Stimulated activated CD4-positive, alpha-beta T cell treated with anti-CD3 and anti-CD28 coated beads, Interleukin-15, amount 100 ng/mL, for 1 hour (primary cell): ENCODE results near the gene NOL11.
"Not testable (repeated sequence)": the region's sequence is repeated elsewhere in the genome, so short reads cannot be mapped to it uniquely, and the experiment has no call there.

Experiments used
- DNase-seq, 2 donors: peaks; one replicate each; pipeline ENCODE4 v3.0.0-alpha.2; 2020; ENCODE audit warnings: low read depth in 1 of 2, low spot score in 1 of 2

The NOL11 gene

DNA sequence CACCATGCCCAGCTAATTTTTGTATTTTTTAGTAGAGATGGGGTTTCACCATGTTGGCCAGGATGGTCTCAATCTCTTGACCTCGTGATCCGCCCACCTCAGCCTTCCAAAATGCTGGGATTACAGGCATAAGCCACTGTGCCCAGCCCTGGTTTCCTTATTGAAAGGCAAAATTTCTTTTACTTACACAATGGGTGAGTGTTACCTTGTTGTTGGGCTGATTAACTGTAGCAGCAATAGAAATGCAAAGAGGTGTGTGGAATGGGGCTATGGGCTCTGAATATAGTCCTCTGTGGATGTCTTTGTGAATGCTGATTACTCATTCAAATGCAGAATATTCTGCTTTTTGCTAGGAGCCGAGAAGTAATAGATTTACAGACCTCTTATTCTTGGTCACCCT lies 34.4 kb downstream of the NOL11 start:
- not testable (repeated sequence) for DNase-seq

DNA sequence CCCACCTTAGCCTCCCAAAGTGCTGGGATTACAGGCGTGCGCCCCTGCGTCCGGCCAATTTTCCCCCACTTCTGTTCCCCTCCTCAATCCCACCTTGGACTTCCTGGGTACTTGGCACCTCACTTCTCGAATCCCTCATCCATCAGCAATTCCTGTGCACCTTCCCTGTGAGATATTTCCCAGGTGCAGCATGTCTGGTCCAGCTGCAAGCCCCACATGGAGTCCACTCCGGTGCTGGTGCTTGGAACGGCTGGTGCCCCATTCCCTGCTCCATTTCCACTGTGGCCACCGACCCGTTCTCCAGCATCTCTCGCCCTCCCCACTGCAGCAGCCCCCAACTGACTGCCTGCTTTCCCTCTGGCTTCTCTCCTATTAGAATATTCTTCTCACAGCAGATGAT lies 35.3 kb downstream of the NOL11 start:
- no peak for DNase-seq

DNA sequence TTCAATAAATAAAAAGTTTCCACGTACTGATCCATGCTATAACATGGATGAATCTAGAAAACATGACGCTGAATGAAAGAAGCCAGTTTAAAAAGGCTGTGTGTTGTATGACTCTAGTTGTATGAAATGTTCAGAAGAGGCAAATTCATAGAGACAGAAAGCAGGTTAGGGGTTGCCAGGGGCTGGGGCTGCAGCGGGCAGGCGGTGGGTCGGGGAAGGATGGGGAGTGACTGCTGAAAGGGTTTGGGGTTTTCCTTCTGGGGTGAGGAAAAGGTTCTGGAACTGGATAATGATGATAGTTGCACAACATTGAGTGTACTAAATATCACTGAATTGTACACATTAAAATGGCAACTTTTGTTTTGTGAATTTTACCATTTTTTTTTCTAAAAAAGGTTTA lies 36.3 kb downstream of the NOL11 start:
- DNase-seq: no peak

GRCh38 chr17:67754686-67755085 lies 37.0 kb downstream of the NOL11 start:
- not testable (repeated sequence) for DNase-seq

DNA sequence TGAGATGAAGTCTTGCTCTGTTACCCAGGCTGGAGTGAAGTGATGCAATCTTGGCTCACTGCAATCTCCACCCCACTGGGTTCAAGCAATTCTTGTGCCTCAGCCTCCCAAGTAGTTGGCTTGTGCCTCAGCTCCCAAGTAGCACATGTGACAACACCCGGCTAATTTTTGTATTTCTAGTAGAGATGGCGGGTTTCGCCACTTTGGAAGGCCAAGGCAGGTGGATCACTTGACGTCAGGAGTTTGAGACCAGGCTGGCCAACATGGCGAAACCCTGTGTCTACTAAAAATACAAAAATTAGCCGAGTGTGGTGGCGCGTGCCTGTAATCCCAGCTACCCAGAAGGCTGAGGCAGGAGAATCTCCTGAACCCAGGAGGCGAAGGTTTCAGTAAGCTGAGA lies 39.0 kb downstream of the NOL11 start:
- not testable (repeated sequence) for DNase-seq

GRCh38 chr17:67759355-67760171 lies 41.8 kb downstream of the NOL11 start:
- no peak for DNase-seq

DNA sequence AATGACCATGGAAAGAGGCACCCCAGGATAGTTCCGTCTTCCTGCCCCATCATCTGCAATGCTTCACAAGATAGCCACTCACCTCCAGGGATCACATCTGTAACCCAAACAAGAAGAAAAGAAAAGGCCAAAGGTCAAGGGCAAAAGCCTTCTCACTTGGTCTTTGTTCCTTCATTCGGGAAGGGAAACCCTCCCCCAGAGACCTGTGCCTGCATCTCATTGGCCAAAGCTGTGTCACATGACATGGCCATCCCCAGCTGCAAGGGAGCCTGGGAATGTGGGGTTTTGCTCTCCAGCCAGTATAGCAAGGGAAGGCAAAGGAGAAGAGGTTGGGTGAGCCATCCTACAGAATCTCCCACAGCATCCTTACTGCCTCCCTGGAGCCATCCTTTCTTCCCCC lies 47.9 kb downstream of the NOL11 start:
- DNase-seq: no peak

- DNase-seq: no peak
Observed at GRCh38 chr17:67769231-67769630, 51.5 kb downstream of the NOL11 start.

DNA sequence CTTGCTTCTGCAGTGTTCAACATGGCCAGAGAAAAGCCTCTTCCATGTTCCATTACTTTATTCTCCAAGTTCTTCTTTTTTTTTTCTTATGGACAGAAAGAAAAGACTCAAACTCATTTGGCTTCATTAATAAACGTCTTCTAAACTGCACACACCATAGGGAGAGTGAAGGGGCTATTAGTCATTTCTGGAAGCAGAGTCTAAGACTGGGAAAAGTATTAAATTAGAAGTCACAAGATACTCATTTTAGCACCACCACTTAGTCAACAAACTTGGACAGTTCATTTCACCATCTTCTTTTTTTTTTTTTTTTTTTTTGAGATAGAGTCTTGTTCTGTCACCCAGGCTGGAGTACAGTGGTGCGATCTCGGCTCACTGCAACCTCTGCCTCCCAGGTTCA lies 52.8 kb downstream of the NOL11 start:
- no peak for DNase-seq

- no peak for DNase-seq
Observed at GRCh38 chr17:67772679-67773078, 54.9 kb downstream of the NOL11 start.

DNA sequence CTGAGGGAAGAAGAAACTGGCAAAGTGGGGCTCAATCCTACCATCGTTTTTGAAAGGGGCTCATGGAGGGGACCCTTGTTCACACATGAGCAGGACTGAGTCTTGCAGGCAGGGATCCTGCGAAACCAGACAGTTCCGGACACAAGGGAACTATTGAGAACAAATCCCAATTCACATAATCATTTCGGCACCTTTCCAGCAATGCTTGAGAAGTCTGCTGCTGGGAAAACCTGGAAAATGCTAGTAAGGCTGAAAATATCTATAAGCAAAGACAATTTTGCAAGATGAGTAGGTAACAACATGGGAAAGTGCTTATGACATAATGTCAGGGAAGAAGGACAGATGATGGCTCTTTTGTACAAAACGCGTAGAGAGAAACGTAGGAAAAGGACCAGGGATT lies 55.5 kb downstream of the NOL11 start:
- no peak for DNase-seq

DNA sequence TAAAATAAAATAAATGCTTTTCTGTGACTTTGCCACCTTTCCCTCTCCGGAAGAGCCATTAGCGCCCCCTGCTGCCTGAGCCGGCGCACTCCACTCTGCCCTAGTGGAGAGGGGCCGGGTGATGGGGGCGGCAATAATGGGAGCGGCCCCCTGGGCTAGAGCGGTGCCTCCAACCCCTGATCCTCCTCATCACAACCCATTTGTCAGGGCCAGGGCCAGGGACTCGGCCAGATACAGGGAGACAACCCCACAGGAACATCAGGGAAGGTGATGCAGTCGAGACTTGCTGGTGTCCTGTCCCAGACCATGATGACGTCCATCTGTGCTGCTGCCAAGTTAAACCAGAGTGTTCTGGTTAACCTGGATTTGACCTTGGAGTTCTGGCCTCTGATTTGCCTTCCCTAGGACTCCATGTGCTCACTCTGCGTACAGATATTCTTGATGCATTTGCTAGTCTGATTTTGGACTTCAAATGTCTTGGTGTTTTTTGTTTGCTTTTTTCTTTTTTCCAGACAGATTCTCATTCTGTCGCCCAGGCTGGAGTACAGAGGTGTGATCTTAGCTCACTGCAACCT lies 61.4 kb downstream of the NOL11 start:
- peak in 1 of 2 donors; percentile 3 for DNase-seq

DNA sequence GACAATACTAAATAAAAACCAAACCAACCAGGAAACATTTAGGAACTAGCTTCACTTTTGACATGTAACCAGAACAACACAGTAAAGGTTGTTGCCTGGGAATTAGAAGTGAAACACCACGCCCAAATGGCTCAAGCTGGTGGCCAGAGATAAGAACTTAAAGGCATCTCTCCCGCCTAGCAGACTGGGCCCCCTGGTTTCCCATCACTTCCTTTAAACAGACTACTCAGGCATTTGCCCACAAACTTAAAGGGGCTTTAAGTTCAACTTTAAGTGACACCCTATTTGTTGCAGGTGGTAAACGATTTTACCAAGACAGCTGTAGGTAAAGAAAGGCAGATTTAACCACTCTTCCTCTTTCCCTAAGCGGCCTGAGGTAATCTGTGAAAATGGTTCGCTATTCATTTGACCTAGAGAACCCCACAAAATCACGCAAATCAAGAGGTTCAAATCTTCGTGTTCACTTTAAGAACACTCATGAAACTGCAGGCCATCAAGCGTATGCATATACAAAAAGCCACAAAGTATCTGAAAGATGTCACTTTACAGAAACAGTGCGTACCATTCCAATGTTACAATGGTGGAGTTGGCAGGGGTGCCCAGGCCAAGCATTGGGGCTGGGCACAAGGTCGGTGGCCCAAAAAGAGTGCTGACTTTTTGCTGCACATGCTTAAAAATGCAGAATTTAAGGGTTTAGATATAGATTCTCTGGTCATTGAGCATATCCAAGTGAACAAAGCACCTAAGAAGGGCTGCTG lies 66.8 kb downstream of the NOL11 start:
- DNase-seq: no peak

GRCh38 chr17:67785122-67785477 lies 67.4 kb downstream of the NOL11 start:
- DNase-seq: no peak

DNA sequence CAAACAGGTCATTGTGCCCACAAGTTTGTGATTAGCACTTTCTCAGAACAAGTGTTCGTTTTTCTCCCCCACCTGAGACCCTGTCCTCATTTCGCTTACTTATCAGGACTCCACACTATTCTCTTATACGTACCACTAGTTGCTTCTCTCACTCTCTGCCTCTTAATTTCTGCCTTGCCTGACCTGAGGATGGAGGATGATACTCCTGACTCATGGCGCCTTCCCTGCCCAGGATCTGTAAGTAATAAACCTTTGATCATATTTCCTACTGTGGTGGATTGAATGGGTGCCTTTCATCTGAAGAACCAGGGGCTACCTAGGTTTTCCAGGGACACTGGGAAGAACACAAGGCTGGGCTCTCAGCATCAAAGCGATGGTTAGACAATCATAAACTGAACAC lies 67.8 kb downstream of the NOL11 start:
- no peak for DNase-seq
